HL-60 (cell line): Measurements from ENCODE around the gene ZNF358.

ENCODE experiments used
- CTCF ChIP-seq: IDR thresholded peaks from one replicate; pipeline ENCODE4 v1.5.1; 2011; ENCODE audit warnings: low read length, control low read depth, inconsistent platforms; ENCODE audit not compliant: insufficient read depth
- GABPA ChIP-seq: IDR thresholded peaks from 2 replicates; pipeline ENCODE4 v1.6.1; 2012; ENCODE audit warnings: low read depth
- POLR2AphosphoS5 ChIP-seq: IDR thresholded peaks from 2 replicates; pipeline ENCODE4 v1.6.1; 2012; ENCODE audit warnings: low read depth
- REST ChIP-seq: IDR thresholded peaks from 2 replicates; pipeline ENCODE4 v1.6.1; 2012; ENCODE audit warnings: low read depth; ENCODE audit not compliant: insufficient replicate concordance
- SPI1 ChIP-seq: IDR thresholded peaks from 2 replicates; pipeline ENCODE4 v1.6.1; 2012; ENCODE audit warnings: low read depth, mild to moderate bottlenecking, borderline replicate concordance

- TF ChIP-seq CTCF (no peak), POLR2AphosphoS5 (no peak), REST (no peak), GABPA (no peak), SPI1 (no peak)
Observed at GRCh38 chr19:7480222-7480969, 35.5 kb upstream of the ZNF358 start.
